Hindlimb muscle (tissue), 1 donor: Measurements from ENCODE around the gene LACTBL1. TPM values are rescaled to one million over a fixed set of nuclear protein-coding genes. Genes with fewer than 3 reads are reported as not detected.
"Not testable (repeated sequence)": the region's sequence is repeated elsewhere in the genome, so short reads cannot be mapped to it uniquely, and the experiment has no call there.

Experiments
- DNase-seq: peaks from one replicate; pipeline ENCODE4 v3.0.0-alpha.2; 2013
- polyA plus RNA-seq: library from polyadenylated mRNA; unstranded; fragments of 120-200 nt; gene quantifications from one replicate; pipeline ENCODE4 v1.2.1, GENCODE V29; 2013; ENCODE audit not compliant: insufficient read length

LACTBL1 gene
- polyA plus RNA-seq, 1 donor, result not detected

GRCh38 chr1:22976461-22977243, 4.0 kb upstream of the LACTBL1 start:
- DNase-seq, result peak; percentile 42

- DNase-seq, result no peak
Measured at GRCh38 chr1:22976127-22976460, 3.4 kb upstream of the LACTBL1 start.

- DNase-seq, result no peak
Measured at GRCh38 chr1:22975694-22976093, 3.0 kb upstream of the LACTBL1 start.

GRCh38 chr1:22971611-22972405, 858 bp downstream of the LACTBL1 start:
- DNase-seq, result no peak

- no peak for DNase-seq
Measured at GRCh38 chr1:22971161-22971560, 1.5 kb downstream of the LACTBL1 start.

GRCh38 chr1:22970096-22970495, 2.6 kb downstream of the LACTBL1 start:
- DNase-seq, result no peak

- peak; percentile 65 for DNase-seq
Measured at GRCh38 chr1:22969304-22969709, 3.4 kb downstream of the LACTBL1 start.

GRCh38 chr1:22967833-22968232, 4.8 kb downstream of the LACTBL1 start:
- DNase-seq, result no peak

GRCh38 chr1:22966309-22966708, 6.4 kb downstream of the LACTBL1 start:
- no peak for DNase-seq

- DNase-seq, result no peak
Measured at GRCh38 chr1:22963044-22963677, 9.5 kb downstream of the LACTBL1 start.

- no peak for DNase-seq
Measured at GRCh38 chr1:22962558-22962957, 10.1 kb downstream of the LACTBL1 start.

- no peak for DNase-seq
Measured at GRCh38 chr1:22959545-22960360, 12.9 kb downstream of the LACTBL1 start.

- no peak for DNase-seq
Measured at GRCh38 chr1:22958556-22958955, 14.1 kb downstream of the LACTBL1 start.

- no peak for DNase-seq
Measured at GRCh38 chr1:22957066-22957465, 15.6 kb downstream of the LACTBL1 start.

- no peak for DNase-seq
Measured at GRCh38 chr1:22955146-22955545, 17.5 kb downstream of the LACTBL1 start.

GRCh38 chr1:22953740-22954141, 18.9 kb downstream of the LACTBL1 start:
- DNase-seq, result no peak

GRCh38 chr1:22953057-22953739, 19.5 kb downstream of the LACTBL1 start:
- no peak for DNase-seq

- no peak for DNase-seq
Measured at GRCh38 chr1:22952694-22953056, 20.0 kb downstream of the LACTBL1 start.

- no peak for DNase-seq
Measured at GRCh38 chr1:22951796-22952195, 20.9 kb downstream of the LACTBL1 start.

- no peak for DNase-seq
Measured at GRCh38 chr1:22949822-22950331, 22.8 kb downstream of the LACTBL1 start.

GRCh38 chr1:22945171-22945570, 27.5 kb downstream of the LACTBL1 start:
- not testable (repeated sequence) for DNase-seq
